ENCODE measurements around the gene MIXL1.

GRCh38 chr1:226181996-226182714 is 41.3 kb upstream of the MIXL1 start:
- TF ChIP-seq REST (IDR thresholded peaks at IDR 0.05; ENCODE audit: low read depth) (no peak), EP300 (IDR thresholded peaks at IDR 0.05; ENCODE audit: borderline replicate concordance) (no peak), MAX (IDR thresholded peaks at IDR 0.05) (no peak), YY1 (IDR thresholded peaks at IDR 0.05; ENCODE audit: low read depth) (no peak), TCF12 (IDR thresholded peaks at IDR 0.05; ENCODE audit: low read depth) (no peak), FOXM1 (IDR thresholded peaks at IDR 0.05; ENCODE audit: borderline replicate concordance, low read depth) (no peak), TEAD4 (IDR thresholded peaks at IDR 0.05) (no peak; the same call in 1 of the 2 replicates)
